ENCODE results near the gene AK2.
"Not testable (repeated sequence)": the region's sequence is repeated elsewhere in the genome, so short reads cannot be mapped to it uniquely, and the experiment has no call there.

AK2 gene

DNA sequence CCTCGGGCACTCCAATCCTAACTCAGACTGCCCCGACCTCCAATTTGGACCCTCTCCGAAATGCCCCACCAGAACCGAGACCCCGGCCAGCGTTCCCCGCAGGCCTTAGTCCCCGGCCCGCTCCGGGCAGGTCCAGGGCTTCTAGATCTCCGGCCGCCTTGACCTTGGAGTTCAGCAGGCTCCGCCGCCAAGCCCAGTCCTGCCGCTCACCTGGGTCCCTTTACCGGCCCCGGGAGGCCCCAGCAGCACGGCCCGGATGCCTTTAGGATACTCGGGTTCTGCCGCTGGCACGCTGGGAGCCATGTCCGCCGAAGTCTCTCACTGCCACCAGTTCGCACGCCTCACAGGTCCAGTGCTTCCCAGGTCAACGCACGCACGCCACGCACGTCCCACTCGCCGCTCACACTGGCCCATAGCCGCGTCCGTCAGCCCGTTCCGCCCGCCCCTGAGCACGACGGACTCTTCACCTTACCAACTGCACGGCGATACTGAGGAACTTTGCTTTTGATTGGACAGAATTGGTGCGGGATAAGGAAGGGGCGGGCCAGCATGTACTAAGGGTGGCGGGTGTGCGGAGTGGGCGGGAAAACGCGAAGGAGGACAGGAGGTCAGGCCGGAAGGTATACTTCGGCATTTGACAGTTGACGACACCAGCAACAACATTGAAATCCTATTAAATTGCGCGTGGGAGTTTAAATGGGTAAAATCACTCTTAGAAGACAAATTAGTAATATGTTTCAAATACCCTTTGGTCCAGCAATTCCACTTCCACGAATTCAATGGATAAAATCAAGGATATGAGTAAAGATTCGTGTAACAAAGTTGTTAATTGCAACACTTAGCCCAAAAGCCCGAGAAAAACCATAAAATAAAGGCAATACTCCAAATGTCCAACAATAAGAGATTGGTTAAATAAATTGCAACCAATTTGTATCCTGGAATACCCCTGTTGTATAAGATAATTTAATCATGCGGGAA, at the start of gene AK2:
Gene AK2 (minus strand): TSS at position 358 of the 978 bp plus-strand sequence. CDS start 55 bp downstream, at position 303.
- DNase-seq (ENCODE audit: low spot score), result peak; percentile 99

GRCh38 chr1:33086384-33086850, 49.7 kb upstream of the AK2 start:
- DNase-seq (ENCODE audit: low spot score), result peak; percentile 32

GRCh38 chr1:33085332-33085731, 48.6 kb upstream of the AK2 start:
- DNase-seq (ENCODE audit: low spot score), result no peak

DNA sequence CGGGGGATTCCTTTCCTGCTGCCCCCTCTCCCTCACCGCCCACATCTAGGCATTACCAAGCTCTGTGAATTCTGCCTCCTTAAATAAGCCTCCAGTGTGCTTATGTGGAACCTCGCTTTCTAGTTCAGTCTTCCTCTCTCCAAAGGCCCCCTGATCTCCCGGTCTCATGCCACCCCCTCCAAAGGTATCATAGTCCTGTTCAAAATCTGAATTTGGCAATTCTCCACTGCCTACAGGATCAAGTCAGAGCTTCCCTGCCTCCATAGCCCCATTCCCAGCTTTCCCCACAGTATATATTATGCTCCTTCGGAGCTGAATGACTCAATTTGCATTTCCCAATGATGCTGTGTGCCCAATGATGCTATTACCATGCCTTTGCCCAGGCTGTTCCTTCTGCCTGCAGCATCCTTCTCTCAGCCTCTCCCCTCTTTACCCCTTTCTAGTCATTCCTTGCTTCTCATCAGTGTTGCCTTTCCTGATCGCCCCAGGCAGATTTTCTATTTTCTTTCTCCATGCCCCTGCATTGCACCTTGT, 46.0 kb upstream of the AK2 start:
- peak; percentile 20 for DNase-seq (ENCODE audit: low spot score)

GRCh38 chr1:33081554-33082305, 45.0 kb upstream of the AK2 start:
- DNase-seq (ENCODE audit: low spot score), result no peak

- DNase-seq (ENCODE audit: low spot score), result peak; percentile 94
Measured at GRCh38 chr1:33080885-33081553, 44.3 kb upstream of the AK2 start, which contains the start of gene AZIN2. TSS of gene AZIN2 (plus strand) at chr1:33081153. CDS start at chr1:33082250, 1,097 bp downstream.

DNA sequence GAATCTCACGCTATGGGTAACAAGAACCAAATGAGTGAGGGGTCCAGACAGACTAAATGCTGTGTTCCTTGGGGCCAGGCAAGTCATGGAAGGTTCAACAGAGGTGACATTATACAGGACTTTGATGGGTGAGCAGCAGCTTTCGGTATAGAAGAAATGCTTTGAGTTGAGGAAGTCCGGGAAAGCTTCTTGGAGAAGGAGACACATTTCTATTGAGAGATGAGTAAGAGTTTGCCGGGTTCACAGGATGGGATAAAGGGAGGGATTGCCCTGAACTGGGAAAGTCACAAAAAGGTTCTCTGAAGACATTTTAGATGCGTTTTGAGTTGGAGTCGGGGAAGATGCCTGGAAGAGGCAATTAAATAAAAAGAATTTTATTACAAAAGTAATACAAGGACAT, 43.7 kb upstream of the AK2 start:
- DNase-seq (ENCODE audit: low spot score), result peak; percentile 54

GRCh38 chr1:33078030-33078591, 41.4 kb upstream of the AK2 start:
- no peak for DNase-seq (ENCODE audit: low spot score)

DNA sequence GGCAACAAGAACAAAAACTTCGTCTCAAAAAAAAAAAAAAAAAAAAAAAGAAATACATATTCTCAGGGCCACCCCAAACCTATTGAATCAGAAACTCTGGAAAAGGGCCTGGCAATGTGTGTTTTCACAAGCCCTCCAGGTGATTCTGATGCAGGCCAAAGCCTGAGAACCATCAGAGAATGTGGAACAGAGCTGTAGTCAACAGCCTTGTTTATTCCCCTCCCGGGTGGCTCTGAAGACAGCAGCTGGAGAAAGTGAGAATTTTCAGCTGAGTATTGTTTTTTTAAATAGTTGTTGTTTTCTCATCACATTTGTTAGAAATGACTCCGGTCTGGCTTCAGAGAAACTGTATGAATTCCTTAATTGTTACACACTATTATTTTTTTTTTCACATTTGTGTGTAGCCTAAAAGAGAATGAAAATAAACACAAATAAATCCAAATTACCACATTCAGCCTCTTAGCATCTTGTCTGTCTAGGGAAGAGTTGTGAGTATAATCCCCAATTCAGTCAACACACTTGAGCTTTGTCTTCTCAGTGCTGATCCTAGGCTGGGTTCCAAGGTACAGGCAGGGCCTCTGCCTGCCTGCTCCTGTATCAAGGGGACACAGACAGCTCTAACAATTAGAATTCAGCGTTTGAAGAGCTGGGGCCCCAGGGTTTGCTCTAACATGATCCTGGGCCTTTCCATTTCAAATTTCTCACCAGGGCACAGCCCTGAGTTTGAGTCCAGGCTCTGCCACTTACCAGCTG, 37.7 kb upstream of the AK2 start:
- DNase-seq (ENCODE audit: low spot score), result no peak

DNA sequence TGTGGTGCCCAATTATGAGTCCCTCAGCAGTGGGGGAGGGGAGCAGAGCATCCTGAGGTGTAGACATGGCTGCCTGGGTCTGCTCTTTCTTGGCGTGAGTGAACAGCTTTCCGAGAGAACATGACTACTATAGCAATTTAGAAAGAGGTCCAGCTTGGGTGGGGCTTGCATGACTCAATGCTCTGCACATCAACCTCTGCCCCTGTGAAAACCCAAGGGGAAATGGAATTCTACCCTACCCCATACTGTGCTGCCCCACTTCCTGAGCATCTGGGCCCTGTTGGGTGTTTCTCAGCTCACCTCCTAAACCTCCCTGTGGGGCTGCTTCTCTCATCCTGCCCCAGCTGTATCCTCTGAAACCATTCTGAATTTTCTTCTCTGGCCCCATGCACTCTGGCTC, 36.0 kb upstream of the AK2 start:
- no peak for DNase-seq (ENCODE audit: low spot score)

DNA sequence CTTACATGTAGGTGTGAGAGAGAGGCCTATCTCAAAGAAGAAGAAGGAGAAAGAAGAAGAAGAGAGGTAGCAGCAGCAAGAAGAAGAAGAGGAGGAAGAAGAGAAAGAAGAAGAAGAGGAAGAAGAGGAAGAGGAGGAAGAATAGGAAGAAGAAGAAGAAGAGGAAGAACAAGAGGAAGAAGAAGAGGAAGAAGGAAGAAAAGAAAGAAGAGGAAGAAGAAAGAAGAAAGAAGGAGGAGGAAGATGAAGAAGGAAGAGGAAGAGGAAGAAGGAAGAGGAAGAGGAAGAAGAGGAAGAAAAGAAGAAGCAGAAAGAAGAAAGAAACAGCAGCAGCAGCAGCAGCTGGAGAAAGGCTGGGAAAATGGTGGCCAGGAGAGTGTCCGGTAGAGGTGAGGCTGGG, 33.9 kb upstream of the AK2 start:
- DNase-seq (ENCODE audit: low spot score), result no peak

DNA sequence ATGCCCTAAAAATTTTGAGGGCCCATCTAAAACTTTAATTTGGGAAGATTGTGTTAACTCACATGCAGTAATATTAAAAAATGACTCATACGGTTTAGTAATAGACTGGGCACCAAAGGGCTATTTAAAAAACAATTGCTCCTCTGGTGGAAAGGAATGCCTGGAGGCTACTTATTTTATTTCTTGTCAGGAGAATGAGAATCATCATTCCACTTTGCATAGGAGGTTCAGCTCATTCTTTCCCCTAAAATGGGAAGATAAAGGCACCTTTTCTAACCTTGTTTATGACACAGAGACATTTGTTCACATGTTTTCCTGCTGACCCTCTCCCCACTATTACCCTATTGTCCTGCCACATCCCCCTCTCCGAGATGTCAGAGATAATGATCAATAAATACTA, 31.4 kb upstream of the AK2 start:
- DNase-seq (ENCODE audit: low spot score), result not testable (repeated sequence)

GRCh38 chr1:33066477-33066876, 29.8 kb upstream of the AK2 start:
- not testable (repeated sequence) for DNase-seq (ENCODE audit: low spot score)

DNA sequence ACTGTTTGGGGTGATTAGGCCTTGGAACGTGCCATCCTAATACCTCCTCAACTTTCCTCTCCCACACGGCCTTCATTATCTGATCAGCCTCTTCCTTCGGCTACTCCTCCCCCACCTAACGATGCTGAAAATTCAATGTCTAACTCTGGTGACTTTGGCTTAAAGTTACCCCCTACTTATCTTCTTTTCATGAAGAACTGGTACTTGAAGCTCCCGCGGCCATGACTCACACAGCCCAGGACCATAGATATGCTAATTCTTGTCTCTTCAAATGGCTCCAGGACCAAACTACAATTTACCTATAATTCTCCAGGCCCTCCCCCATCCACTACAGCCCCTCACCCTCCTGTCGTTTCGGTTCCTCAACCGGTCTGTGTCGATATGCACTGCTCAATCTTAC, 28.6 kb upstream of the AK2 start:
- DNase-seq (ENCODE audit: low spot score), result no peak

DNA sequence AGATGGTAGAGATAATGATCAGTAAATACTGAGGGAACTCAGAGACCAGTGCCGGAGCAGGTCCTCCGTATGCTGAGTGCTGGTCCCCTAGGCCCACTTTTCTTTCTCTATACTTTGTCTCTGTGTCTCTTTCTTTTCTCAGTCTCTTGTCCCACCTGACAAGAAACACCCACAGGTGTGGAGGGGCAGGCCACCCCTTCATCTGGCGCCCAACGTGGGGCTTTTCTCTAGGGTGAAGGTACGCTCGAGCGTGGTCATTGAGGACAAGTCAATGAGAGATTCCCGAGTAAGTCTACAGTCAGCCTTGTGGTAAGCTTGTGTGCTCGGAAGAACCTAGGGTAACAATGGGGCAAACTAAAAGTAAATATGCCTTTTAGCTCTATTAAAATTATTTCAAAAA, 27.6 kb upstream of the AK2 start:
- not testable (repeated sequence) for DNase-seq (ENCODE audit: low spot score)

- DNase-seq (ENCODE audit: low spot score), result no peak
Measured at GRCh38 chr1:33061834-33062233, 25.2 kb upstream of the AK2 start.

DNA sequence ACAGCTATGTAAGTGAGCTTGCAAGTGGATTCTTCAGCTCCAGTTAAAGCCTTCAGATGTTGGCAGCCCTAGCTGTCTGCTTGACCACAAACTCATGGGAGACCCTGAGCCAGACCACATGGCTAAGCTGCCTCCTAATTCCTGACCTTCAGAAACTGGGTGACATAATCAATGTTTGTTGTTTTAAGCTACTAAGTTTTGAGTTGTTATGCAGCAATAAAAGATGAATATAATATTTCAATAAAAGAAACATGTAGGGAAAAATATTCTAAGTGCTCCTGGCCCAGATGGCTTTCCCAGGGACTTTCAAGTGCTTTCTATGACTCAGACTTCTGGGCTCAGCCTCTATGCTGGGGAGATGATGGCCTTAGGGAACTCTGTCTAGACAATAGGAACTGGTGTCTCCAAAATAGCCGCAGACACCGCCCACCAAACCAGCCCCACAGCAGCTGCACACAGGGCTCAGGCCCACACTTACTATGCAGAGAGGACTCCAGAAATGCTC, 23.9 kb upstream of the AK2 start:
- DNase-seq (ENCODE audit: low spot score), result no peak

- no peak for DNase-seq (ENCODE audit: low spot score)
Measured at GRCh38 chr1:33057095-33057494, 20.4 kb upstream of the AK2 start.

- DNase-seq (ENCODE audit: low spot score), result no peak
Measured at GRCh38 chr1:33056426-33056825, 19.7 kb upstream of the AK2 start.

GRCh38 chr1:33055210-33056008, 18.7 kb upstream of the AK2 start:
- peak; percentile 94 for DNase-seq (ENCODE audit: low spot score)

All from RKO (cell line).